ENCODE results near the gene IFT25. TPM values are rescaled to one million over a fixed set of nuclear protein-coding genes. Genes with fewer than 3 reads are reported as not detected.

Gene IFT25
- total RNA-seq, 4 donors from 2014 or later = 2.4 to 9.1 (median 2.9) TPM

DNA sequence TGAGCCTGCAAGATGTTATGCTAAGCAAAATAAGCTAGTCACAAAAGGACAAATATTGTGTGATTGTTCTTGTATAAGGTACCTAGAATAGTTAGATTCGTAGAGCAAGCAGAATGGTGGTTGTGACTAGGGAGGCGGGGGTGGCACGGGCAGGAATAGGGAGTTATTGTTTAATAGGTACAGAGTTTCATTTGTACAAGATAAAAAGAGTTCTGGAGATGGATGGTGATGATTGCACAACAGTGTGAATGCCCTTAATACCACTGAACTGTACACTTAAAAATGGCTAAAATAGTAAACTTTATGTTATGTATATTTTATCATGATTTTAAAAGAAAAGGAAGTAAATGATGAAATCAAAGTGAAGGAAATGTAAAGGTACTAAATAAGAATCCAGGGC lies 21.3 kb upstream of the IFT25 start:
- intact Hi-C loops (cut with DNase I; ENCODE audit: low total_unique reads) = no loop called here
- in situ Hi-C loops (cut with MboI; ENCODE audit: low sequenced_read_pairs in 4 of 4) = loop anchor here in 1 of 4 donors (10.0 kb wide), 1 partner anchor 112 kb away; no protein-coding TSS in a partner anchor
- TF ChIP-seq POLR2A (IDR thresholded peaks at IDR 0.05) = no peak
- TF ChIP-seq, protein P1, sequence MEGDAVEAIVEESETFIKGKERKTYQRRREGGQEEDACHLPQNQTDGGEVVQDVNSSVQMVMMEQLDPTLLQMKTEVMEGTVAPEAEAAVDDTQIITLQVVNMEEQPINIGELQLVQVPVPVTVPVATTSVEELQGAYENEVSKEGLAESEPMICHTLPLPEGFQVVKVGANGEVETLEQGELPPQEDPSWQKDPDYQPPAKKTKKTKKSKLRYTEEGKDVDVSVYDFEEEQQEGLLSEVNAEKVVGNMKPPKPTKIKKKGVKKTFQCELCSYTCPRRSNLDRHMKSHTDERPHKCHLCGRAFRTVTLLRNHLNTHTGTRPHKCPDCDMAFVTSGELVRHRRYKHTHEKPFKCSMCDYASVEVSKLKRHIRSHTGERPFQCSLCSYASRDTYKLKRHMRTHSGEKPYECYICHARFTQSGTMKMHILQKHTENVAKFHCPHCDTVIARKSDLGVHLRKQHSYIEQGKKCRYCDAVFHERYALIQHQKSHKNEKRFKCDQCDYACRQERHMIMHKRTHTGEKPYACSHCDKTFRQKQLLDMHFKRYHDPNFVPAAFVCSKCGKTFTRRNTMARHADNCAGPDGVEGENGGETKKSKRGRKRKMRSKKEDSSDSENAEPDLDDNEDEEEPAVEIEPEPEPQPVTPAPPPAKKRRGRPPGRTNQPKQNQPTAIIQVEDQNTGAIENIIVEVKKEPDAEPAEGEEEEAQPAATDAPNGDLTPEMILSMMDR (IDR thresholded peaks at IDR 0.05 in 4 of 5, conservative IDR thresholded peaks at IDR 0.05 in 1 of 5) = no peak
- Histone ChIP-seq H3K9me3 (no peaks in the 10 kb centered on the region), H3K27me3 (no peaks in the 10 kb centered on the region), H3K27ac (no peak overlapping the region), H3K36me3 (peaks cover 2 to 81% of the 10 kb centered on the region in 2 donors), H3K4me1 (no peaks in the 10 kb centered on the region), H3K4me3 (no peak overlapping the region)
- DNase-seq (no peak), ATAC-seq (no peak)

- no peaks in the 10 kb centered on the region for H3K4me1 ChIP-seq
- DNase-seq (no peak), ATAC-seq (no peak)
- peaks cover 2 to 82% of the 10 kb centered on the region in 2 donors for H3K36me3 ChIP-seq
- H3K27ac ChIP-seq = no peak overlapping the region
- TF ChIP-seq POLR2A (IDR thresholded peaks at IDR 0.05) = no peak
- TF ChIP-seq, protein P1 (IDR thresholded peaks at IDR 0.05 in 4 of 5, conservative IDR thresholded peaks at IDR 0.05 in 1 of 5) = no peak
- H3K4me3 ChIP-seq = no peak overlapping the region
- in situ Hi-C loops (cut with MboI; ENCODE audit: low sequenced_read_pairs in 4 of 4) (loop anchor here in 1 of 4 donors (10.0 kb wide), 1 partner anchor 109 kb away; no protein-coding TSS in a partner anchor), intact Hi-C loops (cut with DNase I; ENCODE audit: low total_unique reads) (no loop called here)
- no peaks in the 10 kb centered on the region for H3K27me3 ChIP-seq
- no peaks in the 10 kb centered on the region for H3K9me3 ChIP-seq
Observed at GRCh38 chr1:53964109-53964508, 18.6 kb upstream of the IFT25 start.

DNA sequence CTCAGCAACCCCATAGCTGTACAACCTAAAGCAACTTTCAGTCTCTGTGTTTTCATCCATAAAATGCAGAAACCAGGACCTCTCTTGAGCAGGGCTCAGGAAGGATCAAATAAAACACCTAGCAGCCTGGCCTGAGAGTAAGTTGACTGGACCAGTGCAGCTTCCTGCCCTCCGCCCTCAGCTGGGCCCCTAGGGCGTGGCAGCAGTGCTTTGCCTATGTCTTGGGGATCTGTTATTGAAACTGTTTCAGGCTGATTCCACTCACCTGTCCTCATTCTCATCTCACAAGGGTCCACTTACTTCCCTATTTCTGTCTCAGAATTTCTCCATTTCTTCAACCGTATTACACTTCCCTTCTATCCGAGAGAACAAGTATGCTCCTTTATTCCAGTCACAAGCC lies 18.0 kb upstream of the IFT25 start:
- no peak overlapping the region for H3K4me3 ChIP-seq
- no peaks in the 10 kb centered on the region for H3K9me3 ChIP-seq
- ATAC-seq = no peak
- intact Hi-C loops (cut with DNase I; ENCODE audit: low total_unique reads) (no loop called here), in situ Hi-C loops (cut with MboI; ENCODE audit: low sequenced_read_pairs in 4 of 4) (loop anchor here in 1 of 4 donors (10.0 kb wide), 1 partner anchor 109 kb away; no protein-coding TSS in a partner anchor)
- no peak for TF ChIP-seq POLR2A (IDR thresholded peaks at IDR 0.05)
- TF ChIP-seq, protein P1 (IDR thresholded peaks at IDR 0.05 in 4 of 5, conservative IDR thresholded peaks at IDR 0.05 in 1 of 5) = no peak
- H3K36me3 ChIP-seq = peaks cover 2 to 85% of the 10 kb centered on the region in 2 donors
- H3K4me1 ChIP-seq = no peaks in the 10 kb centered on the region
- no peak overlapping the region for H3K27ac ChIP-seq
- no peaks in the 10 kb centered on the region for H3K27me3 ChIP-seq
- no peak for DNase-seq

DNA sequence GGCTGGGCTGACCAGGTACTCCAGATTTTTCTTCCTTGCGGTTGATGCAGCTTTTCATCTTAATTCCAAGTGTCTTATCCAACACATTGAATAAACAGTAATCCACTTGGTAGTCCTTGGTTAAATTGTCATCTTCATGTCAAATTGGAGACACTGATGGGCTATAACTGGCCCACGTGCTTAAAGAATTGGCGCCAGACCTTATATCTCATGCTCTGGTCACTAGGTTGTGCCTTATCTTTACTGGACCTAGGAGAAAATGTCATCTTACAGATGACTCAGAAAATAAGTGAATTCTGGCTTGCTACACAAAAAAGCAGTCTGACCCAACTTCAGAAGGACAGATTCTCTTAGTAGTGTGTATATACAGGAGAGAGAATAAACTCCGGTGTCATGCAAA lies 16.9 kb upstream of the IFT25 start:
- DNase-seq (no peak), ATAC-seq (no peak)
- H3K27me3 ChIP-seq = no peaks in the 10 kb centered on the region
- H3K27ac ChIP-seq = no peak overlapping the region
- TF ChIP-seq, protein P1 (IDR thresholded peaks at IDR 0.05 in 4 of 5, conservative IDR thresholded peaks at IDR 0.05 in 1 of 5) = no peak
- peak in 1 of 2 donors; percentile 6 for TF ChIP-seq POLR2A (IDR thresholded peaks at IDR 0.05)
- no peaks in the 10 kb centered on the region for H3K9me3 ChIP-seq
- in situ Hi-C loops (cut with MboI; ENCODE audit: low sequenced_read_pairs in 4 of 4) = loop anchor here in 1 of 4 donors (10.0 kb wide), 1 partner anchor 108 kb away; no protein-coding TSS in a partner anchor
- peaks cover 2 to 75% of the 10 kb centered on the region in 2 donors for H3K36me3 ChIP-seq
- H3K4me3 ChIP-seq = no peak overlapping the region
- no peaks in the 10 kb centered on the region for H3K4me1 ChIP-seq
- intact Hi-C loops (cut with DNase I; ENCODE audit: low total_unique reads) = no loop called here
